Measurements from ENCODE around the gene MAP3K19.

Gene MAP3K19

DNA sequence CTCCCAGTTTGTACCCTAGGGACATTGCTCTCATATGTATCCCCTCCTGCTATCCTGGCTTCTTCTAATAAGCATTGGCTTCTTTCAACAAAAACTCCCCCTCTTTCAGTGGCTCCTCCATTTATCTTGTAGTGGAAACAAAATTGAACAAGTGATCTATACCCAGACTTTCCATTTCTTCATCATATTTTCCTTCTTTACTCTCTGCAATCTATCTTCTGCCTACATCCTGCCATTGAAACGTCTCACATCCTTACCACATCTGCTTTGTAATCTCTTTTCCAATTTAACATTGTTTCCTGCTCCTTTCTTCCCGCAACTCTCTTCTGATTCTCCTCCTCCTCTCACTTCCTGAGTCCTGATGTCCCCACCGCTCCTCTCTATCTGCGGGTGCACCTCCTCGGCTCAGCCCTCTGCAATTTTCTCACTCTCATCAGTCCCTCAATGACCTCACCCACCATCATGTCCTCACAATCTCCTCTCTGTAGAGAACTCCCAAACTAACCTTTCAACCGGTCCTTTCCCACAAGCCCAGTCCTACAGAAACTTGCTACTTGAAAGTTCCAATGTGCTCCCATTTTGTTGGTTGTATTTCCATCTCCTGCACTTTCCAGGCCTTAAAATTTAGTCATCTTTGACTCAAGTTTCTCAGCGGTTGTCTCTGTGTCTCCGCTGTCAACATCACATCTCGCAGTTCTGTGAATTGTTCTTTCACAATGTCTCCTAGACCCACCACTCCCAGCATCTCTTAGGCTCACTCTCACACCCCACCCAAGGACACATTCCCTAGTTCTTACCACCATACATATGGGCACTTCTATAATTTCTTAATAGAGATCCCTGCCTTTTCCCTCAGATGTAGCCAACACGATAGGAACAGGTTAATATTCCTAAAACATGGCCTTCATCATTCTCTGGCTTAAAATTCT is 24.0 kb downstream of the MAP3K19 start:
- no peaks in the 10 kb centered on the region for H3K27me3 ChIP-seq (ENCODE audit: insufficient read depth, low read length, poor library complexity)
- no peak overlapping the region for H3K9ac ChIP-seq (ENCODE audit: low read depth, low read length)
- no peaks in the 10 kb centered on the region for H3K36me3 ChIP-seq (ENCODE audit: insufficient read depth, low read length)
- ATAC-seq (ENCODE audit: insufficient read depth, low read depth) (no peak), DNase-seq (no peak)
- no peaks in the 10 kb centered on the region for H3K79me2 ChIP-seq (ENCODE audit: insufficient read depth, low read length)
- no peak overlapping the region for H3K4me3 ChIP-seq (ENCODE audit: low read depth in 1 of 2, low read length in 2 of 2)
- no peak for TF ChIP-seq EZH2 (IDR thresholded peaks at IDR 0.05; ENCODE audit: borderline replicate concordance, low read depth, low read length, severe bottlenecking)
- TF ChIP-seq, protein P1, sequence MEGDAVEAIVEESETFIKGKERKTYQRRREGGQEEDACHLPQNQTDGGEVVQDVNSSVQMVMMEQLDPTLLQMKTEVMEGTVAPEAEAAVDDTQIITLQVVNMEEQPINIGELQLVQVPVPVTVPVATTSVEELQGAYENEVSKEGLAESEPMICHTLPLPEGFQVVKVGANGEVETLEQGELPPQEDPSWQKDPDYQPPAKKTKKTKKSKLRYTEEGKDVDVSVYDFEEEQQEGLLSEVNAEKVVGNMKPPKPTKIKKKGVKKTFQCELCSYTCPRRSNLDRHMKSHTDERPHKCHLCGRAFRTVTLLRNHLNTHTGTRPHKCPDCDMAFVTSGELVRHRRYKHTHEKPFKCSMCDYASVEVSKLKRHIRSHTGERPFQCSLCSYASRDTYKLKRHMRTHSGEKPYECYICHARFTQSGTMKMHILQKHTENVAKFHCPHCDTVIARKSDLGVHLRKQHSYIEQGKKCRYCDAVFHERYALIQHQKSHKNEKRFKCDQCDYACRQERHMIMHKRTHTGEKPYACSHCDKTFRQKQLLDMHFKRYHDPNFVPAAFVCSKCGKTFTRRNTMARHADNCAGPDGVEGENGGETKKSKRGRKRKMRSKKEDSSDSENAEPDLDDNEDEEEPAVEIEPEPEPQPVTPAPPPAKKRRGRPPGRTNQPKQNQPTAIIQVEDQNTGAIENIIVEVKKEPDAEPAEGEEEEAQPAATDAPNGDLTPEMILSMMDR (IDR thresholded peaks at IDR 0.05; ENCODE audit: borderline replicate concordance, extremely low read depth, low read length, poor library complexity, severe bottlenecking): no peak
- no peaks in the 10 kb centered on the region for H3K4me1 ChIP-seq (ENCODE audit: insufficient read depth, low read length)
- no peaks in the 10 kb centered on the region for H4K20me1 ChIP-seq (ENCODE audit: insufficient read depth, low read length)
- no peak overlapping the region for H3K27ac ChIP-seq (ENCODE audit: low read length)
- H2AFZ ChIP-seq (ENCODE audit: low read depth, low read length): no peak overlapping the region
- H3K4me2 ChIP-seq (ENCODE audit: insufficient read depth, low read length): no peak overlapping the region
- no peaks in the 10 kb centered on the region for H3K9me3 ChIP-seq (ENCODE audit: insufficient read depth, low read length, severe bottlenecking)

DNA sequence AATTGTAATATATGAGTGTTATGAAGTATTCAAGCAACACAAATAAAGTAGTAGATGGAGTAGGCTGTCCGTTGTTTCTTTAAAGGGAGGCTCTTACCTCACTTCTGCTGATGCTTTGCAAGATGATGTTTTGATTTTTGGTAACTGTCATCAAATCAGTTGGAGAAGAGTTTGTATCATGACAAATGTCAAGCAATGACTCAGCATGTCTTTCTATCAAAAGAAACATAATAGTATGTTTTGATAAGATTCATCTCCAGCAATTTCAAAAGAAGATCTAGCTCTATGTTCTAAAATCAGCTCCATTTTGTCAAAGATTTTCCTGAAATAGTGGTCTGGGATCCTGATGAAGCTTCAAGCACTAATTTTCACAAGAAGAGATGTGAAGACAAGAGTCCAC is 25.6 kb downstream of the MAP3K19 start:
- no peak overlapping the region for H3K4me2 ChIP-seq (ENCODE audit: insufficient read depth, low read length)
- no peaks in the 10 kb centered on the region for H3K27me3 ChIP-seq (ENCODE audit: insufficient read depth, low read length, poor library complexity)
- no peak overlapping the region for H2AFZ ChIP-seq (ENCODE audit: low read depth, low read length)
- ATAC-seq (ENCODE audit: insufficient read depth, low read depth): no peak
- H4K20me1 ChIP-seq (ENCODE audit: insufficient read depth, low read length): no peaks in the 10 kb centered on the region
- no peaks in the 10 kb centered on the region for H3K79me2 ChIP-seq (ENCODE audit: insufficient read depth, low read length)
- no peaks in the 10 kb centered on the region for H3K36me3 ChIP-seq (ENCODE audit: insufficient read depth, low read length)
- DNase-seq: no peak
- no peak overlapping the region for H3K27ac ChIP-seq (ENCODE audit: low read length)
- no peaks in the 10 kb centered on the region for H3K9me3 ChIP-seq (ENCODE audit: insufficient read depth, low read length, severe bottlenecking)
- H3K9ac ChIP-seq (ENCODE audit: low read depth, low read length): no peak overlapping the region
- TF ChIP-seq, protein P1 (IDR thresholded peaks at IDR 0.05; ENCODE audit: borderline replicate concordance, extremely low read depth, low read length, poor library complexity, severe bottlenecking): no peak
- TF ChIP-seq EZH2 (IDR thresholded peaks at IDR 0.05; ENCODE audit: borderline replicate concordance, low read depth, low read length, severe bottlenecking): no peak
- H3K4me1 ChIP-seq (ENCODE audit: insufficient read depth, low read length): no peaks in the 10 kb centered on the region
- H3K4me3 ChIP-seq (ENCODE audit: low read depth in 1 of 2, low read length in 2 of 2): no peak overlapping the region

DNA sequence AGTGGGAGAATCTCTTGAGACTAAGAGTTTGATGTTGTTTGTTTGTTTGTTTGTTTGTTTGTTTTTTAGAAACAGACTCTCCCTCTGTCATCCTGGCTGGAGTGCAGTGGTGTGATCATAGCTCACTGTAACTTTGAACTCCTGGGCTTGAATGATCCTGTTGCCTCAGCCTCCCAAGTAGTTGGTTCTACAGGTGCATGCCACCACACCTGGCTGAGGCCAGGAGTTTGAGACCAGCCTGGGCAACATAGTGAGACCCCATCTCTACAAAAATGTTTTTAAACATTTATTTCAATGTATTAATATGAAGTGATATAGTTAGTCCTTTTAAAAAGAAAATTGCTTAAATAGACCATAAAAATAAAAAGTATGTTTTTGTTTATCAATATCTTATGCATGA is 35.6 kb downstream of the MAP3K19 start:
- Histone ChIP-seq H3K27ac (ENCODE audit: low read length) (no peak overlapping the region), H3K36me3 (ENCODE audit: insufficient read depth, low read length) (no peaks in the 10 kb centered on the region), H3K27me3 (ENCODE audit: insufficient read depth, low read length, poor library complexity) (no peaks in the 10 kb centered on the region), H4K20me1 (ENCODE audit: insufficient read depth, low read length) (no peaks in the 10 kb centered on the region), H3K9ac (ENCODE audit: low read depth, low read length) (no peak overlapping the region), H3K4me3 (ENCODE audit: low read depth in 1 of 2, low read length in 2 of 2) (no peak overlapping the region), H3K4me1 (ENCODE audit: insufficient read depth, low read length) (no peaks in the 10 kb centered on the region), H3K4me2 (ENCODE audit: insufficient read depth, low read length) (no peak overlapping the region), H2AFZ (ENCODE audit: low read depth, low read length) (no peak overlapping the region), H3K79me2 (ENCODE audit: insufficient read depth, low read length) (no peaks in the 10 kb centered on the region), H3K9me3 (ENCODE audit: insufficient read depth, low read length, severe bottlenecking) (no peaks in the 10 kb centered on the region)
- ATAC-seq (ENCODE audit: insufficient read depth, low read depth) (no peak), DNase-seq (no peak)
- TF ChIP-seq EZH2 (IDR thresholded peaks at IDR 0.05; ENCODE audit: borderline replicate concordance, low read depth, low read length, severe bottlenecking): no peak
- TF ChIP-seq, protein P1 (IDR thresholded peaks at IDR 0.05; ENCODE audit: borderline replicate concordance, extremely low read depth, low read length, poor library complexity, severe bottlenecking): no peak

All from DND-41 (cell line).